T-helper 22 cell (primary cell): ENCODE measurements around the gene VWA5B1.

Experiments used
- DNase-seq: peaks from one replicate; pipeline ENCODE4 v3.0.0-alpha.2; 2020; ENCODE audit warnings: low read depth

The VWA5B1 gene

DNA sequence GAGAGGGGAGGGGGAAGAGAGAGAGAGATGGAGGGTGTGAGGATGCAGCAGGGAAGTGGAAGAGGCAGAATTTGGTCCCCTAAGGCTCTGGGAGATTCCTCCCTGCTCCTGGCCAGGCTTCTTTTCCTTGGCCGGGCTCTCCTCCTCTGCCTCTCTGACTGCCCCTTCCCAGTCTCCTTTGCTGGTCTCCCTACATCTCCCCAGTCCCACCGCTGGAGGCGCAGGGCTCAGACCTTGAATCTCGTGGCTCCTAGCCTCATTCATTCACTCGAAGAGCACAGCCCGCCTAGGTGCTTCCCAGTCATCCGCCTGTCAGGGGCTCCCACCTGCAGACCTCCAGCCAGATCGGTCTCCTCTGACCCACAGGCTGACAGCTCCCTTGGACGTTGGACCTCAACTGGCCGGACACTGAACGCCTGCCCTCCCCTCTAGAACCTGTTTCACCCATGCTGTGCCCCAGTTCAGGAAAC lies 76.5 kb downstream of the VWA5B1 start:
- no peak for DNase-seq

DNA sequence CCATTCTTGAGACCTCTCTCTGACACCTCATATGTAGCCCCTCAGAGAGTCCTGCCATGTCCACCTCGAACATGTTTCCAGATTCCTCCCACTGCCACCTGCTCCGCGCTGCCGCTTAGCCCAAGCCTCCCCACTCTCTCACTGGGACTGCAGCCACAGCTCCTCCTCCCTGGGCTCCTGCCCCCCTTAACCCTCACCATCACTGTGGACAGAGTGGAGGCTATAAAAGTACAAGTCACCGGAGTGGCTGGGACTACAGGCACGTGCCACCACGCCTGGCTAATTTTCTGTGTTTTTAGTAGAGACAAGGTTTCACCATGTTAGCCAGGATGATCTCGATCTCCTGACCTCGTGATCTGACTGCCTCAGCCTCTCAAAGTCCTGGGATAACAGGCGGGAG lies 77.0 kb downstream of the VWA5B1 start:
- DNase-seq = no peak

DNA sequence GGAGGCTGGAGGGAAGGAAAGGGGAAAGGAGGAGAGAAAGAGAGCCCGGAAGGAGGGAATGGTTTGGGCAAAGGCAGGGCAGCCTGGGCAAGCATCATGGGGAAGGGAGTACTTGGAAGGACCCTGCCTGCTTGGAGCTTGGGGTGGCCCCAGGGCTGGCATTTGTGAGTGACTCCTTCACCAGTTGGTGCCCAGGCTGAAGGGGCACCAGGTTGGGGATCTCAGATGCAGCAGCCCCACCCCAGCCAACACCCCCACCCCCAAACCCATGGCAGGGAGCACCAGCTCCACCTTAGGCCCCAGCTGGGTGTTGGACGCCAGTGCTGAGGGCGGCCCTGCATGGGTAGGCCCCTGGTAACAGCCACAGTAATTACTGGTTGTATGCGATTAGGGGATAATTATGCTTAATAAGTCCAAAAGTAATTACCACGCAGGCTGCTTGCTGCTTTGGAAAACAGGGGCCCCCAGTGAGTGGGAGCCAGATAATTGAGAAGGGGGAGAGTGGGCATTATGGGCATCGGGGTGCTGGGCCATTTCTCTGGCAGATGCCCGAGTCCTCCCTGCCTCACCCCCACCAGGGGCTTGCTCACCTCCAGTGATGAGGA lies 78.3 kb downstream of the VWA5B1 start:
- no peak for DNase-seq

DNA sequence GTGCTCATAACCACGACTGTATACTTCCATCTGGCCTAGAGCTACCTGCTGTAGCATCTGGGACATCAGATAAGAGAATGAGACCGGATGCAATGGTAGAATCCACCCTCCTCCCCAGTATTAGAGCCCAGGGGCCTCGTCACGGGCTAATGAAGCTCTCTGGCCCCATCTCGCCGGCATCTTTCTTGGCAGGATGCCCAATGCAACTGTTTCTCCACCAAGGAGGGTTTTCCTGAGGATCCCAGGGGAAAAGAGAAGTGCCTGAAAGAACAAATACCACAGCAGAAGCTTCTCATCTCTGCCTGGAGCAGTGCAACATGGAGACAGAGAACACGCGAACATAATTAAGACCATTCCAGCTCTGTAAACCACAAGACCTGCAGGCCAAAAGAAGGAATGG lies 80.0 kb downstream of the VWA5B1 start:
- no peak for DNase-seq

DNA sequence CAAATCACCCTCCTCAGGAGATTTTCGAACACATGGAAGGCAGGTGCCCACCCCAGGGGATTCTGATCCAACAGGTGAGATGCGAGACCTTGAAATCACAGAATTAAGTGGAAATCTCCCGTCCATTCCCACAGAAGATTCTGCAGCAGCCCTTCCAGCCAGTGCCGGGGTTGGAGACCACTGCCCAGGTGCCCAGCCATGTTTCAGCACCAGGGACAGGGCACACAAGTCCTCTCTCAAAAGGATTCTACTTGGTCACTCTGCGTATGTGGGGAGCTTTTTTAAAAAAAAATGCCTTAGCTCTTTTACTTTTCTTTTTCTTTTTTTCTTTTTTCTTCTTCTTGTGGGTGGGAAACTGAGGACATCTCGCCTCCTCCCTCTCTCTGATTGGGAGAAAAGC lies 80.7 kb downstream of the VWA5B1 start:
- no peak for DNase-seq

DNA sequence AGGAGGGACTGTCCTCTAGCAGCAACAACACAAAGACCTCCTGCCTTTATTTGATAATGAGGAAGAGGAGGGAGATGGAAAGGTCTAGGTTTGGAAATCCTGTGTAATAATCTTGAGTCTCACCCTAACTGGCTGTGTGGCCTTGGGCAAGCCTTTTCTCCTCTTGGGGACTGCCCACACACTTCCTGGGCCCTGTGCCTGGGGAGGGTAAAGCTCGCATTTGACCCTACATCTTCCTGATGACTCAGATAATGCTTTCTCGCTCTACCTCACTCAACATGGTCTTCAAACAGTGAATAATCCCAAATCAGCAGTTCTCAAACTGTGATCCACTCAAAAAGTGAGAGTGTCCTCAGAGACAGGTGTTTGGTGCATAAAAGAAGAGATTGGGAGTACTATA lies 81.2 kb downstream of the VWA5B1 start:
- DNase-seq = no peak

DNA sequence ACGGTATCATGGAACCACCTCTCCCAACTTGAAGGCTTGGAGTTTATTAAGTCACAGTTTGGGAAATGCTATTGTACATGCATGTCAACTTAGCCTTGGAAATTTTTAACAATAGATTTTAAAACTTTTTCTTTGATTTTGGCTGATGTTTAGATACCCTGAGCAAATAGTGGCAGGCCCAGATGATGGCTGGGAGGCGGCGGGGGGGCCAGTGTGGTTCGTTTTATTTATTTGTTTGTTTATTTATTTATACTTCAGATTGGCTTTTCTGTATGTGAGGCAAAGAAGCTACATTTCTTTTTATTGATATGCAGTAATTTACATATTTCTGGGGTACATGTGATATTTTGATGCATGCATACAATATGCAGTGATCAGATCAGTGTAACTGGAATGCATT lies 82.0 kb downstream of the VWA5B1 start:
- no peak for DNase-seq

DNA sequence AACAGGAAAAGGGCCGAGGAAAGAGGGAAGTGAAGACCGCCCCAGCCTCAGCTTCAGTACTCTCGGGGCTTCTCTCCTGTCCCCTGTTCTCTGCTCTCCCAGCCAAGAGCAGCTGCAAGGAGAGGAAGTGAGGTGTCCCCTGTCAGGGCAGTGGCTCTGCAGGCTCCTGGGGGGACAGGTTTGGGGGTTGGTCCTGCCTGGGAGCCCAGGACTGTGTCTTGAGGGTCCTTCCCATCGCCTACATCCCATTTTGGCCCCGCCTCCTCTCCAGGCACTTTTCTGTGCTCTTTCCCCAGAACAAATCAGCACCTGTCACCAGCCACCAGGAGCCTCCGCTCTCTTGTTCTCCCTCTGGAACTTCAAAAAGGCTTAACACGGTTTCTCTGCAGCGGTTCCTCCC lies 82.6 kb downstream of the VWA5B1 start:
- no peak for DNase-seq

DNA sequence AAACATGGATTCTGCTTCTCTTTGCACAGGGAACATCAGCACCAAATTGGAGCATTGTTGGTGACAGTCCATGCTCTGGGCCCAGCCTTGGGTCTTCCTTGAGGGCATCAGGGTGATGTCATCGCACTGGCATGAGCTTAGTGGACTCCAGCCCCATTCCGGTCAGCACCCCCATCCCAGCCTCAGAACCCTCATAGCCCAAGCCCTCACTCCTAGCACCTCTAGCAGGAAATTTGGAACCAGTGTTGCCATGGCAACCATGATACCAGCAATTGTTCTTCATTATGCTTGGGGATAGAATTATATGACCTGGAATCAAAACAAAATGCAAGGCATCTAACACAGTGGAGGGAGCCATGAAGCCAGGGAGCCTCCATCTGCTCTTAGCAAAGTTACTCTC lies 83.1 kb downstream of the VWA5B1 start:
- DNase-seq = no peak

DNA sequence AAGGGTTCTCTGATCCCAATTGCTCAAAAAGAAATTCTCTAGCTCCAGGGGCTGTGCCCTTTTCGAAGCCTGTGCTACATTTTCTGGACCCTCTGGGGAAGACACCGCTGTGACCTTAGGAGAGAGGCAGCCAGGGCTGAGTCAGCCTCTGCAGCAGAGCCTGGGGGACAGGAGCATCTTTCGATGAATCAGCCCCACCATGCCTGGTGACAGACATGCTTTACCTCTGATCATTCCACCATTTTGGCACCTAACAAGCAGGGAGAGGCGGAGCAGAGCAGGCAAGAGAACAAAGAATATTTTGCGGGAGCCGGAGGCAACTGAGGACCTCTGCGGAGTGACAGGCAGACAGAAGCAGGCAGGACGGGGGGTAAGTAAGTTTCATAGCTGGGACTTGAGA lies 84.9 kb downstream of the VWA5B1 start:
- no peak for DNase-seq

DNA sequence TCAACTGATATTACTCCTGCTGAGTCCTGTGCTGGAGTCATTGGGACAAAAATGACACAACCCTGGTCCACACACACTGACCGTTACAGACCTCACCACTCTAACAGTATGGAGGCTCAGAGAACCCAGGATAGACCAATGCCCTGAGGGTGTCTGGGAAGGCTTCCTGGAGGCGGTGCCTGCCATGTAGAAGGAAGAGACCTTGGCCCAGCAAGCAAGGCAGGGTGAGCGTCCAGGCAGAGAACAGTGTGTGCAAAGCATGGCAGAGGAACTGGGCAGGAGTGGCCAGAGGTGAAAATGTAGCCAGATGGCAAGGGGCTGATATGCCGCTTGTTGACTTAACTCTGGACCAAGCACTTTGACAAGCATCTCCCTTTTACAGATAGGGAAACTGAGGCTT lies 85.5 kb downstream of the VWA5B1 start:
- DNase-seq = no peak

DNA sequence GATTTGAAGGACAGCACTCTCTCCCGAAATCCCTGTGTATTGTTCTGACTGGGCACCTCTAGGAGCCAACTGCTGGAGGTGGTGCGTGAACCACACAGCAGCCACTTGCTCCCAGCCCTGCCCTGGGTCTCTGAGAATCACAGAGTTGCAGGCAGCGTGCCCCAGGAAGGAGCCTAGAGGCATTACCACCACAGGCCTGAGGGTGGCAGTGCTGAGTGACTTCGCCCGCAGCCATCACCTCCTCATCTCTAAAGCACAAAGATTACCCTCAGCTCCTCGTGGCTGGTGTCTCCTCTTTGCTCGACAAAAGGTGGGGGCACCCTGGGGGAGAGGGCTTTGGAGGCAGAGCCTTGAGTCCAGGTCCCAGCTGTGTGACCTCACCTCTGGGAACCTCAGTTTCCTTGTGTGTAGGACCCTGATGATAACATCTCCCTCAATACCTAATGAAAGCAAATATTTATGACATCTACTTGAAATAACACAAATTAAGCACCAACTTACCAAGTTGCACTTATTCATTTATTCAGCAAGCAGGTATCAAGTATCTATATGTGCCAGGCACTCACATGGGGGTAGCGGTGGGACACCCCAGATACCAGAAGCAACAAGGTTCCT lies 86.3 kb downstream of the VWA5B1 start:
- DNase-seq = no peak

DNA sequence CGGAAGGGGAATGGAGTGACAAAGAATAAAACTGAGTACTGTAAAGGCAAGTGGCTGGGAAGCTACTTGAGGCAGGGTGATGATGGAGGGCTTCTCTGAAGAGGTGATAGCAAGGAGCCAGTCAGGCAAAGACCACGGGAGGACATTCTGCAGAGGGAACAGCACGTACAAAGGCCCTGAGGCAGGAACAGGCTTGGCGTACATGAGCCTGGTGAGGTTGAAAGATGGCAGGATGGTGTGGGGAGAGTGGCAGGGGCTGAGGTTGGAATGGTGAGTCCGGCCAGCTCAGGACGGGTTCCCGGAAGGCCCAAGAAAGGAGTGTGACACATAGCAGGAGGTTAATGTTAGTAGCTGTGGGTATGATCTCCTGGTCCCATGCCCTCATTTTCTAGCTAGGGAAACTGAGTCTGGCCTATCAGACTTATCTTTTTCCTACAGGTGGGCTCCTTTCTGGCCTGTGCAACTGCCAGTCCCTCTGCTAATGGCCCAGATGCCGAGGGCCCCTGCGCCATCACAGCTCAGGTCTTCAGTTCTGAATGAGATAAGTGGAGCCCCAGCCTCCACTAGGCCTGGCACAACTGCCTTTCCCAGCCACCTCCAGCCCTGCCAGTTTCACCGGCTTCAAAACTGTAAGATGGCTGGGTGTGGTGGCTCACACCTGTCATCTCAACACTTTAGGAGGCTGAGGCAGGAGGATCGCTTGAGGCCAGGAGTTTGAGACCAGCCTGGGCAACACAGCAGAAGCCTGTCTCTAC lies 87.0 kb downstream of the VWA5B1 start:
- no peak for DNase-seq

DNA sequence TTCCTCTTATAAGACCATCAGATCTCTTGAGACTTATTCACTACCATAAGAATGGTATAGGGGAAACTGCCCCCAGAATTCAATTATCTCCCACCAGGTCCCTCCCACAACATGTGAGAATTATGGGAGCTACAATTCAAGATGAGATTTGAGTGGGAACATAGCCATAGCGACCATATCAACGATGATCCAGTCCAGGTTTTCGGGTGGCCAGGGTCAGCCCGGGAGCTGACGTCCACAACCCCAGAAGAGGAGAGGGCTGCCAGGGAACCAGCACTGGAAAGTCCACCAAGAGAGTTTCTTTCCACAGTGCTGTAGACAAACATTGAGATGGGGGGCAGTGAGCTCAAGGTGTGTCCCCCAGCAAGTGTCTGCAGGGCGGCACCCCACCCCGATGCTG lies 88.4 kb downstream of the VWA5B1 start:
- DNase-seq = no peak

DNA sequence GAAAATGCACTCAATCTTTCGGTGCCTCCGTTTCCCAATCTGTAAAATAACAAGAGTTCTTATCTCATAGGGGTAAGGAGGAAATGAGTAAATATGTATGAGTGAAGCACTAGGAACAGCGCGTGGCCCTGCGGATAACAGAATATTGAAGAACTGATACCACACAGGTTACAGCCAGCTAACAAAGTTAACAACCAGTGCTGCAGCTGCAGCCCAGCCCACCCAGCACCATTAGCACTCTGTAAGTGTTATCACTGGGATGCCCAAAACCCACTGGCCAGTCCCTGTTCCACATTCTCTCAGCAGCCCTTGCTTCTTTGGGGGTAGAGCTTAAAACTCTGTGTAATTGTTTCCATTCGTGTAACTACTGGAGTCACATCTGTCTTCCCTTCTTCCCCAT lies 89.5 kb downstream of the VWA5B1 start:
- no peak for DNase-seq

DNA sequence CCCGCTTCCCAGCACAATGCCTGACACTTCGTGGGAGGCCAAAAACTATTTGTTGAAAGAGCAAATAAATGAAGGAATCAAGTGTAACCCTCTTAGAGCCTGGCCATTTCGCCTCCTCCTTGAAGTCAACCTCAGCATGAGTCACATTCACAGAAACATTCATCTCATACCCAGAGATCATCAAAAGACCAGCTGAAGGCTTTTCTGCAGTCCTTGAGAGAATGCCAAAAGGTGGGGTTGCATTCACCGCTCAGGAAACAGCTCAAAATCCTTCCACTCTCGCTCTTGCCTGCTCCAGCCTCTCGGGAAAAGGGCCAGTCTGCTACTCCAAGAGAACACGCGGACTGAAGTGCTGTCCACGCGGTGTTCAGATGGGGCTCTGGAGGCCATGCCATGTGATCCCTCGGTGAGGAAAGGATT lies 90.0 kb downstream of the VWA5B1 start:
- DNase-seq = no peak

DNA sequence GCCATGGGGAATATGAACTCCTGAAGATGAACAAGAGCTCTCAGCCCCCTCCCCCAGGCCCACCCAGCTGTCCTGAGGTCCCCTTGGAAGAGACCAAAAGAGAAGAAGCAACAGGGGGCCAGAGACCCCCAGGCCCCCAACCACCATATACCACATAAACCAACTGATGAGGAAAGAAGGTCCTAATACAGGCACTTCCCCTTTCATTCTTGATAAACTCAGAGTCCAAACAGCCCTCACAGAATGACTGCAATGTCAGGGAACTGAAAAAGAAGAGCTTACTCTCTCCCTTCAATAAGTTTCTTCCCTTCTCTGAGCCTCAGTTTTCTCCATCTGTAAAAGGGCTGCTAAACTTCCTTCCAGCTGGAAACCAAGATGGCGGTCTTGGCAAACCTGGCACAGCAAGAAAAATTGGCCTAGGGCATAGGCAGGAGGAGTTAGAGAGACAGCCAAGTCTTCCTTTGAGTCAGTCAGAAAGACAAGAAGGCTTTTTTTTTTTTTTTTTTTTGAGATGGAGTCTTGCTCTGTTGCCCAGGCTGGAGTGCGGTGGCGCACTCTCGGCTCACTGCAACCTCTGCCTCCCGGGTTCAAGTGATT lies 90.5 kb downstream of the VWA5B1 start:
- DNase-seq = no peak

DNA sequence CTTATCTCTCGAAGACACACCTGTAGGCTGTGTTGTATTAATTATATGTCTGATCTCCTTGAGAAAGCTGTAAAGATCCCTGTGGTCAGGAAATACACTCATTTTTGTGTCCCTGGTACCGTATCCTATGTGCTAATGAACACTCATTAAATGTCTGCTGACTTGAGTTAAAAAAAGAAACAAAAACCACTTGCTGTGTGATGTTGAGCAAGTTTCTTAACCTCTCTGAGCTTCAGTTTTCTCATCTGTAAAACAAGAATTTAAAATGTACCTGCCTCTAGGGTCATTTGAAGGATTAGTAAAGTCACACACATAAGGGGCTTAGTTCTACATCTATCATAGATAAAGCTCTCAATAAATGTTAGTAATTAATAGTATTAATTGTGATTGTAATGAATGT lies 91.3 kb downstream of the VWA5B1 start:
- no peak for DNase-seq

DNA sequence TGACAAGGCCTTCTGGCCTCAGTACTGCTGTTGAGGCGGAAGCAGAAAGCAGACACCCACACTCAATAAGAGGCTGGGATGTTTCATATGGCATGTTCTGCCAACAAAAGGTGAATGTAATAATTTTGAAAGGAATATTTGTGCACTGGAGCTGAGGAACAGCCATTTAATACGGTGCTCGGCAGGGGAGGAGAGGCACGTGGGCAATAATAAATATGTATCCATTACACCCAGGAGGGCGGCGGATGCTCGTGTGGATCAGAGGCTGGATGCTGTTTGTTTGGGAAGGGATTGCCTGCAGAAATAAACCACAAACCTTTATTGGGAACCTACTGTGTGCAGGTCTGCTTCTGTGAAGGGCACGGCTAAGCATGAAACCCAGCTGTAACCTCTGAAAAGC lies 92.0 kb downstream of the VWA5B1 start:
- DNase-seq = no peak

DNA sequence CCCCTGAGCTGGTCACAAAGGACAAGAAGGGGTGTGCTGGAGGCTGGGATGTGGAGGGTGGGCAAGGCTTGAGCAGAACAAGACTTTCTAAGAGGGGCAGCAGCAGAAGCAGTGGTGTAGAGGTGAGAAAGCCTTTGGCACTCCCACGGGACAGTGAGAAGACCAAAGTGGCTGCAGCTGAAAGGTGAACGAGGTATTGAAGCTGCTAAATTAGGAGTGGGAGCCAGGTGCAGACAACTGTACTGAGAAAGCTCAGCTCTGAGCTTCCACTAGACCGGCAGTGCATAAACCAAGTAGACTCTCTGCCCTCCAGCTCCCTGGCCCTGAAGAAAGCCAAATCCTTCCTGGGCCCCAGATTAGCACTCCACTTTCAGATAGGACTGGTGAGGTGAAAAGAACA lies 93.0 kb downstream of the VWA5B1 start:
- no peak for DNase-seq

DNA sequence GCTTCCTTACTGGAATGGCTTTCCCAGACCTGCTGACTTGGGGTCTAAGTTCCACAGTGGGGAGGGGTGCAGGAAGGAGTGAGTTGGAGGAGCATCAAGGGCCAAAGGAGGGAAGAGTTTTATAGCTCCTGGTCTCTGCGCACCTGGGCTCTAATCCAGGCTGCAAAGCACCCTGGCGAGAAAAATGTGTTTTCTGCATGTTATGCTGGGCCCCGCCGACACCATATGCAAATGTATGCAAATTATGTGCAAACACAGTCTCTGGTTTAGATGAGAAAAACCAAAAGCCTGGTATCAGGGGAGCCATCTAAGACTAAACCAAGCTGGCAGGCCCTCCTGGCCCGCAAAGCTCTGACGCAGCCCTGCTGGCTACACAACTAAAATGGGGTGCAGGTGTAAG lies 95.0 kb downstream of the VWA5B1 start:
- DNase-seq = no peak

DNA sequence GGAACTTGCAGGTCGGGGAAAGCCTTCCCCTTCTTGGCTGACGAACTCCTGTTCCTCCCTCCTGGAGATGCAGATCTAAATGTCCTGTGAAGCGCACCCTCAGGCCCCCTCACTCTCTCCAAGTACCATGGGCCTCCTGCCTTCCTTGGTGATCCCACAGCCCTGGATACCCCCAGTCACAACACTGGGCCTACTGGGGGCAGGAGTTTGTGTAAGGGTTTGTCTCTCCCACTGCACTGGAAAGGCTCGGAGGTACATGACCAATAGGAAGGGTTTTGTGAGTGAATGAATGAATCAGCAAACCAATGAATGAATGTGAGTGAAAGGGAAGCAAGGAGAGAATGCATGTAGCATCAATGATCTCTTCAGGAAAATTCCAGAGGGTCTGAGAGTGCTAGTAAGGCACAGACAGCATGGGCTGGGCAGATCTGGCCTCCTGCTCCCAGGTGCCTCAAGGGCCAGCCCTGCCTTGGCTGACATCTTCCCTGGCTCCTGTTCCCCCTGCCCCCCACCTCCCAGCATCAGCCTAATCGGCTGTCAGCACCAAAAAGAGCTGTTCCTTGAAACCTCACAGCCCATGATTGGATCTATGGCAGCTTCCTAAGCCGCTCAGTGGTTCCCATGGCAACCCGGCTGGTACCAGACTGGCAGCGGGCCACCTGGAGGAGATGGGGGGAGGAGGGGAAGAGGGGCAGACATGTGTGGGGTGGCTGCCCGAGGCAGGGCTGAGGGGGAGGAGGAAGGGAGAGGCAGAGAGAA lies 95.8 kb downstream of the VWA5B1 start:
- no peak for DNase-seq
